Measurements from ENCODE around the gene NPPB.

The NPPB gene

DNA sequence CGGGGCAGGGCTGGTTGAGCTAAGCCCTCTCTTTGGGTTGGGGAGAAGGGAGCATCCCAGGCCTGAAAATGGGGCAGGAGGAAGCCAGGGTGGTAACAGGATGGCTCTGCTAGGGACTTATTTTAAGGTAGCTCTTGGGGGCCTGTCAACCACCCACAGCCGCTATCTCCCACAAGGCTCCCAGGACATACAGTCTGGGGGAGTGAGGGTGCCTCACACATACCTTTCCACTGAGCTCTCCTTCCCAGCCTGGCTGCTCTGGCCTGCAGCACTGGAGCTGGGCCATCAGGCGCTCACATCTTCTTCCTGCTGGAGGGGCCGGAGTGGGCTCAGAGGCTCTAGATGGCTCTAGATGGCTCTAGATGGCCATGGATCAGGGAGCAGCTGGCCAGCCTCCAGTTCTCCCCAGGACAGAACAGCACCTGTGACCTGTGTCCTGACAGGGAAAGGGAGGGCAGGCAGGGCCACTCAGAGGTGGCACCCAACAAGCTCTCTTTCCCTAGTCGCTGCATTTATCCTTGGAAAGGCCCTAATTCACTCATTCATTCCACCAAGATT, 11.0 kb upstream of the NPPB start:
- Histone ChIP-seq H2AFZ (no peak overlapping the region), H3K36me3 (ENCODE audit: control insufficient read depth, insufficient read depth, low read length) (no peaks in the 10 kb centered on the region), H3K4me3 (ENCODE audit: low read depth, low read length) (no peak overlapping the region), H3K27ac (no peak overlapping the region), H3K9ac (no peak overlapping the region), H3K27me3 (ENCODE audit: control insufficient read depth, insufficient read depth, low read length) (no peaks in the 10 kb centered on the region), H3K4me1 (peaks cover 15% of the 10 kb centered on the region), H3K9me3 (ENCODE audit: control insufficient read depth, low read length) (no peaks in the 10 kb centered on the region), H3K79me2 (no peaks in the 10 kb centered on the region), H3K4me2 (ENCODE audit: low read length) (no peak overlapping the region)
- TF ChIP-seq, protein P1, sequence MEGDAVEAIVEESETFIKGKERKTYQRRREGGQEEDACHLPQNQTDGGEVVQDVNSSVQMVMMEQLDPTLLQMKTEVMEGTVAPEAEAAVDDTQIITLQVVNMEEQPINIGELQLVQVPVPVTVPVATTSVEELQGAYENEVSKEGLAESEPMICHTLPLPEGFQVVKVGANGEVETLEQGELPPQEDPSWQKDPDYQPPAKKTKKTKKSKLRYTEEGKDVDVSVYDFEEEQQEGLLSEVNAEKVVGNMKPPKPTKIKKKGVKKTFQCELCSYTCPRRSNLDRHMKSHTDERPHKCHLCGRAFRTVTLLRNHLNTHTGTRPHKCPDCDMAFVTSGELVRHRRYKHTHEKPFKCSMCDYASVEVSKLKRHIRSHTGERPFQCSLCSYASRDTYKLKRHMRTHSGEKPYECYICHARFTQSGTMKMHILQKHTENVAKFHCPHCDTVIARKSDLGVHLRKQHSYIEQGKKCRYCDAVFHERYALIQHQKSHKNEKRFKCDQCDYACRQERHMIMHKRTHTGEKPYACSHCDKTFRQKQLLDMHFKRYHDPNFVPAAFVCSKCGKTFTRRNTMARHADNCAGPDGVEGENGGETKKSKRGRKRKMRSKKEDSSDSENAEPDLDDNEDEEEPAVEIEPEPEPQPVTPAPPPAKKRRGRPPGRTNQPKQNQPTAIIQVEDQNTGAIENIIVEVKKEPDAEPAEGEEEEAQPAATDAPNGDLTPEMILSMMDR (IDR thresholded peaks at IDR 0.05): no peak

DNA sequence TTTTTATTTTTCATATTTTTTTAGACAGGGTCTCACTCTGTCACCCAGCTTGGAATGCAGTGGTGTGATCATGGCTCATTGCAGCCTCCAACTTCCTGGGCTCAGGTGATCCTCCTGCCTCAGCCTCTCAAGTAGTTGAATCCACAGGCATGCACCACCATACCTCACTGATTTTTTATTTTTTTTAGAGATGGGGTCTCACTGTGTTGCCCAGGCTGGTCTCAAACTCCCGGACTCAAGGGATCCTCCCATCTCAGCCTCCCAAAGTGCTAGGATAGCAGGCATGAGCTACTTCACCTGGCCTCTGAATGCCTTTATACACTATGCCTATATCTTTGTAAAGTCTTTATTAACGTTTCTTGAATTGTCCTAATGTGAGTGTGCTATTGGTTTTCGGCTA, 10.4 kb upstream of the NPPB start:
- H2AFZ ChIP-seq: no peak overlapping the region
- no peak overlapping the region for H3K9ac ChIP-seq
- H3K4me3 ChIP-seq (ENCODE audit: low read depth, low read length): no peak overlapping the region
- H3K4me1 ChIP-seq: peaks cover 9% of the 10 kb centered on the region
- no peaks in the 10 kb centered on the region for H3K79me2 ChIP-seq
- H3K36me3 ChIP-seq (ENCODE audit: control insufficient read depth, insufficient read depth, low read length): no peaks in the 10 kb centered on the region
- H3K27ac ChIP-seq: no peak overlapping the region
- no peaks in the 10 kb centered on the region for H3K27me3 ChIP-seq (ENCODE audit: control insufficient read depth, insufficient read depth, low read length)
- H3K4me2 ChIP-seq (ENCODE audit: low read length): no peak overlapping the region
- no peaks in the 10 kb centered on the region for H3K9me3 ChIP-seq (ENCODE audit: control insufficient read depth, low read length)
- TF ChIP-seq, protein P1 (IDR thresholded peaks at IDR 0.05): no peak

DNA sequence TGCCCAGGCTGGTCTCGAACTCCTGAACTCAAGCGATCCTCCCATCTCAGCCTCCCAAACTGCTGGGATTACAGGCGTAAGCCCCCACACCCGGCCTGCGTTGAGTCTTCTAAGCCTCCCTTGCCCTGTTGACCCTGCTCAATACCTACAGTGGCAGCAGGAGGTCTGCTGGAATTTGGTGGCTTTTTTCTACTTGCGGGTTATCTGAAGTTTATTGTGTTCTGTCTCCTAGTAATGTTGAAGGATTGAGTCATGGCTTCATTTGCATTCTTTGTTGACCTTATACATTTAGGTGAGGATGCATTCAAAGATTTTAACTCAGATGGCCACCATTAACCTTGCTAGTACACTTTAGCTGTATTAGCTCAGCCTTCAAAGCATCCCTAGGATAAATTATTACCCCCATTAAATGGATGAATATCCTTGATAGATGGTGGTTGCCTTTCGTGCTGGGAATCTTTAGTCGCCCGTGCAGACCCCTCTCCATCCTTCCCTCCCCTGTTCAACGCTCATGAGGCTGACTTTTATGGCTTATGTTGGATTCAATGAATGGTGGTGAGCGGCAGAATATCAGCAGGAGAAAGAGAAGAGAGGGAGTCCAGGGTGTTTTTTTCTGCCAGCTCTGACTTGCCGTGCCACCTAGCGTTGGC, 9.7 kb upstream of the NPPB start:
- no peaks in the 10 kb centered on the region for H3K27me3 ChIP-seq (ENCODE audit: control insufficient read depth, insufficient read depth, low read length)
- H3K9me3 ChIP-seq (ENCODE audit: control insufficient read depth, low read length): no peaks in the 10 kb centered on the region
- H3K4me2 ChIP-seq (ENCODE audit: low read length): no peak overlapping the region
- H3K27ac ChIP-seq: no peak overlapping the region
- H3K9ac ChIP-seq: no peak overlapping the region
- H2AFZ ChIP-seq: no peak overlapping the region
- H3K79me2 ChIP-seq: no peaks in the 10 kb centered on the region
- H3K36me3 ChIP-seq (ENCODE audit: control insufficient read depth, insufficient read depth, low read length): no peaks in the 10 kb centered on the region
- no peak overlapping the region for H3K4me3 ChIP-seq (ENCODE audit: low read depth, low read length)
- H3K4me1 ChIP-seq: peaks cover 2% of the 10 kb centered on the region
- TF ChIP-seq, protein P1 (IDR thresholded peaks at IDR 0.05): no peak

DNA sequence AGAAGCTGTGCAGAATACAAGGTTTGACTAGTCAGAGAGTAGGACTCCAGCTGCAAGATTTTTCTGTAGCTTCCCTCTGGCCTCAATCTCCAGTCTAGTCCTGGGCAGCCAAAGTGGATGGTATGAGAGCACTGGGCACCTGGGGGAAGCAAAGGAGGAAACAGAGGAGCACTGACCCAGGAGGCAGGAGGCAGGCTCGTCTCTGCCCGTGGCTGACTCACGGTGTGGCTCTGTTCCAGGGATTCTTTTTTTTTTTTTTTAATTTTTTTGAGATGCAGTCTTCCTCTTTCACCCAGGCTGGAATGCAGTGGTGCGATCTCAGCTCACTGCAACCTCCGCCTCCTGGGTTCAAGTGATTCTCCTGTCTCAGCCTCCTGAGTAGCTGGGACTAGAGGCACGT, 4.1 kb upstream of the NPPB start:
- Histone ChIP-seq H3K4me3 (ENCODE audit: low read depth, low read length) (no peak overlapping the region), H3K36me3 (ENCODE audit: control insufficient read depth, insufficient read depth, low read length) (no peaks in the 10 kb centered on the region), H3K27me3 (ENCODE audit: control insufficient read depth, insufficient read depth, low read length) (no peaks in the 10 kb centered on the region), H3K9me3 (ENCODE audit: control insufficient read depth, low read length) (no peaks in the 10 kb centered on the region), H3K27ac (no peak overlapping the region), H3K4me1 (no peaks in the 10 kb centered on the region), H2AFZ (no peak overlapping the region), H3K9ac (no peak overlapping the region), H3K79me2 (no peaks in the 10 kb centered on the region), H3K4me2 (ENCODE audit: low read length) (no peak overlapping the region)
- TF ChIP-seq, protein P1 (IDR thresholded peaks at IDR 0.05): no peak

DNA sequence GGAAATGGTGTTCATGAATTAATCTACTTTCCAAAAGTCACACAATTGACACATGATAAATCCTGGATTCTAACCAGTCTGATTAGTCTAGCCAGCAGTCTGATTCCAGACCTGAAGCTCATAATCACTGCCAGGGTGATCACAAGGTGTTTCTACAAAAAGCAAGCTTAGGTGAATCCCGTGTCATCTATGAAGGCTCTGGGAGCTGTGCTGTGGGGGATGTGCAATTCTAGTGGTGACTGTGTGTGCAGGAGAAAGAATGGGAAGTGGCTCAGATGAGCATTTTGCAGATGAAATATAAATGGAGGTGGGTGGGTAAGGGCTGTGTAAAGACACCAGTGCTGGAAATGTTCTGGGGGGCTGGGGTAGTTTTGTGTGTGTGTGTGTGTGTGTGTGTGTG, 1.8 kb upstream of the NPPB start:
- H3K9ac ChIP-seq: no peak overlapping the region
- H3K4me3 ChIP-seq (ENCODE audit: low read depth, low read length): no peak overlapping the region
- no peak overlapping the region for H3K4me2 ChIP-seq (ENCODE audit: low read length)
- H2AFZ ChIP-seq: no peak overlapping the region
- no peaks in the 10 kb centered on the region for H3K36me3 ChIP-seq (ENCODE audit: control insufficient read depth, insufficient read depth, low read length)
- H3K27ac ChIP-seq: no peak overlapping the region
- TF ChIP-seq, protein P1 (IDR thresholded peaks at IDR 0.05): no peak
- no peaks in the 10 kb centered on the region for H3K79me2 ChIP-seq
- no peaks in the 10 kb centered on the region for H3K27me3 ChIP-seq (ENCODE audit: control insufficient read depth, insufficient read depth, low read length)
- no peaks in the 10 kb centered on the region for H3K4me1 ChIP-seq
- H3K9me3 ChIP-seq (ENCODE audit: control insufficient read depth, low read length): no peaks in the 10 kb centered on the region
